Activated CD4-positive, CD25-positive, alpha-beta regulatory T cell (primary cell): ENCODE results near the gene ZBP1.

Experiments used
- DNase-seq, 4 experiments: peaks; one replicate each; lab custom pipeline; 2025; lab: John Stamatoyannopoulos, UW

The ZBP1 gene

DNA sequence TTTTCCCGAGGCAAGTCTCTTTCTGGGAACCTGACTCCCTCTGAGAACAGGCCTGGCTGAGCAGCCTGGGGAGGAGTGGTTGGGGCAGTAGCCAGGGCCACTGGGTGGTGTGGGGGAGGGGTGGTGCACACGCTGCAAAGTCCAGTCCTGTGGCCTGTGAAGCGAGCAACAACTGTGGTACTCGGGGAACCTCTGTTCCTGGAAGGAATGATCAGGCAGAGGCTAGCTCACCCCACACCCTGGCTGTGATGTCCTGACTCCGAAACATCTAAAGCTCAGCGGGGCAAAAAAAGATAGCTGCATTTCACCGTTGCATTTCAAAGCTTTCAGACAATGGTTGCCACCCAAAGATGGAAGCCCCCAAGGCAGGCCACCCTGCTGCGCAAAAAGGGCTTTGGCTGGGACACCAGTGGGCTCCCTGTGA, 33.8 kb downstream of the ZBP1 start:
- DNase-seq: no peak

DNA sequence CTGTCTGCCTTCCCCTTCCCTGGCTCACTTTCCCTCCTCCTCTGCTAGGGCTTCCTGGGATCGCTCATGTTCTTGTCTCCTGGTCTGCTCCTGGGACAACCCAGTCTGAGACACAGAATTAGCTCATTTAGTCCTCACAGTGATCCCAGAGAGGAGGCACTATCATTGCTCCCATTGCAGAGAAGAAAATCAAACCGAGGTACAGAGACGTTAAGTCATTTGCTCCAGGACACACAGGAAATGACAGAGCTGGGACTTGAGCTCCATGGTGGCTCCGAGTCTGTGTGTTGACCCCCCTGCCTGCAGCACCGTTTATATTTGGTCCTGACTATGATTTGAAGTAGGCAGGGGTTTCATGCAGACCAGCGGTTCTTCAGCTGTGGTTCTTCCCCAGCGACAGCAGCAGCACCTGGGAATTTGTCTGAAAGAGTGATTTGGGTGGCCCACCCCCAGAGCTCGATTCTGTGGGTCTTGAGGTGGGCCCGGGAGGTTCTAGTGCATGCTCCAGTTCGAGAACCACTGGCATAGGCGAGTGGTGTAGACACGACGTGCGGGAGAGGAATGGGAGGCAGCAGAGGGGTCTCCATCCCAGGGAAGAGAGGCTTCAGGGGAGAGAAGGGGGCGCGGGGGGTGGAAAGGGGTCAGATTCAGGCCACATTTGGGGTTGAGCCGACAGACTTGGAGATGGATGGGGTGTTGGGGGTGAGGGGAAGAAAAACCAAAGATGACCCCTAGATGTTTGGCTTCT, 34.6 kb downstream of the ZBP1 start:
- no peak for DNase-seq

DNA sequence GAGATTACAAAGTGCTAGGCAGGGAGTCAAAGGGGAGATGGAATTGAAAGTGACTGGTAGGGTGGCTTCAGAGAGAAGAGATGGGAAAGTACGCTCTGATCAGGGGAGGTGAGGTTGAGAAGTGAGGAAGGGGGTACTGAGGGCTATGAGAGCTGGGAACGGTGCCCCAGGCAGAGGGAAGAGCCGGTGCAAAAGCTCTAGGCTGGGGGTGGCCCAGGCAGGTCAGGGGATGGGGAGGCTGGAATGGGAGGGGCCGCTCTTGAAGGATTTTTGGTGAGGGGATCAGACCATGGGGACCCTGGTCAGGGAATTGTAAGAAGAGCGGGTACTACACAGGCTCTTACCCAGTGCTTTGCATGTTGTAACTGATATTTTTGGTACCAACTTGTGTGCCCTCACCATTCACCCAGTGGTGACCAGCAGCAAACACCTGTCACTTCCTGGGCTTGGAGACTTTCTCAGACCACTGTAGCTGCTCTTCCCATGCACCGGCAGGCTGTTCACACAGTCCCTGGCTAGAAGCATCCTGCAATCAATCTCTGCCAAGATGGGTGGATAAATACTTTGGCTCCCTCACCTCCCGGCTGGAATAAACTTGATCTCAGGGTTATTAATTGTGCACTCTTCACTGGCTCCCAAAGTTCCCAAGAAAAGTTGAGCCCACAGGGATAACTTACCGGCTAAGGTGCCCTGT, 35.3 kb downstream of the ZBP1 start:
- DNase-seq: no peak

DNA sequence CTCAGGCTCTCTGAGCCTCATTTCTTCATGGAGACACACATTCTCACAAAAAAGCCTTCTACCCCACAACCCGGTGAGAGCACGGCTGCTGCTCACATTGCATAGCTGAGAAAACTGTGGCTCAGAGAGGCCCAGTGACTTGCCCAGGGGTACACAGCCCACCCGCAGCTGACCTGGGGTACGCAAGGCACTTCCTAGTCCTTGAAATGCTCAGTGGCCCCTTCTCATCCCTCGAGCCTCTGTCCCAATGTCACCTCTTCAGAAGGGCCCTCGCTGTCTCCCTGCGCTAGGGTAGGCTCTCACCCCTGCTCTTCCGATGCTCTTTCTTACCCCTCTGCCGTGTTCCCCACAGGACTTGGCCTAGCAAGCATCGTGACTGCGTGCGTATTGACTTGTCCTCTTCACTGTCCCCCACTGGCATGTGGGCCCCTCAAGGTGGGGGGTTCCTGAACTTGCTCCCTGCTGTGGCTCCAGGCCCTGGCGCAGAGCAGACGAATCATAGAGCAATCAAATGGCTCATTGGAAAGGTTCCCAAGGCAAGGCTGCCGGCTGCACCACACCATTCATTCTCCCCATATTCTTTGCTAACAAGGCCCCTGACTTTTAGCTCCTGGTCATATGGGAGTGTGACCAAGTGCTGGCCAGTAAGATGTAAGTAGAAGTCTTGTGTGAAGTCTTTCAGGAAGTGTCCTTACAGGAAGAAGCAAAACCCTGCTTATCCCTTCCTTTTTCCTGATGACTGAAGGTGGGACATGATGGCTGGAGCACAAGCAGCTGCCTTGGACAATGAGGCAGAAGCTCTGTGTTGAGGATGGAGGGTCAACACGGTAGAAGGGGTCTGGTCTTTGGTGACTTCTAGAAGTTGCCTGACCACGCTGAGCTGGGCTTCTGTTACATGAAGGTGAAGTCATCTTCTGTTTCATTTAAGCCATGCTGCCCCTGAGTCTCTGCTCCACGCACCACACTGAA, 36.7 kb downstream of the ZBP1 start:
- no peak for DNase-seq

DNA sequence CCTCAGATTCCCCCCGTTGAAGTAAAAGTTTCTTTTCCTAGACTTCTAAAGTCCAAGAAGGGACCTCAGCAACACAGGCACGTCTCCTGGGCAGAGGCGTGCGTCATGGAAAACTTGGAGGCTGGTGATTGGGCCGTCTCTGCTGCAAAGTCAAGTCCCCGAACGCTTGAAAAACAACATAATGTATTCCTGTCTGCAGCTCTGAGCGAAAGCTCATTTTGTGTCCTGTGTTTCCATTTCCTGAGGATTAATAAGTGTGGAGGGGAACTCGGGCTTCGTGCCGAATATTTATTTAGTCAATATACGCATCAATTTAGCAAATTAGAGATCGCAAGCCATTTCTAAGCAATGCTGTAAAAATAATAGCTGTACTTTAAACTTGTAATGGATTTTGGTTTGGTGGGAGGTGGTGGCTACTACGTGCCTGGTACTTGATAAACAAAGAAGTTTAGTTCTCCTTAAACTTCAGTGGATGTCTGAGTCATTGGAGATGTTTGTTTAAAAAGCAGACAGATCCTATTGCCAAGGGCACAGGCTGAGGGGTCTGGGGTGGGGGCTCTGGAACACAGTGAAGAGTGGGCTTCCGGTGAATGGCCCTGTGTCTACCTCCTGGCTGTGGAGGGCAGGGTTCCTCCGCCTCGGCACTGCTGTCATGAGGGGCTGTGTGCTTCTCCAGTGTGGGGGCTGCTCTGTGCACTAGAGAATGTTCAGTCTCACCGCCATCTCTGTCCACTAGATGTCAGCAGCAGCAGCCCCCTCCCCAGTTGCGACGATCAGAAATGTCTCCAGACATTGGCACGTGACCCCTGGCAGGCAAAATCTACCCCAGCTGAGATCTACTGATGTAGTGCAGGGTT, 37.6 kb downstream of the ZBP1 start:
- DNase-seq: no peak

DNA sequence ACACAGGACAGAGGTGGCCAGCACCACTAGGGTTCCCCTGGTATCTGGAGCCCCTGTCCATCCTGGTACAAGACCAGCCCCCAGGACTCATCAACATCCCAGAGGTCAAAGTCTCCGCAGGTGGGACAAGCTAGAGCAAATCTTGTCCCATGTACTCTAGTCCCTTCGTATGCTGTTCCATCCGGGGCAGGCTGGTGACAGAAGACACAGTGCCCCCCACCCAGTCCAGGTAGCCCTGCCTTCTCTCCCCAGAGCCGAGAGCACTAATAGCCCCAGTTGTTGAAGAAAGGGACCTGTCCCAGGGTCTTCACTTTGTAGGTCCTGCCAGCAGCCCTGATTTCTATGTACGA, 38.2 kb downstream of the ZBP1 start:
- no peak for DNase-seq

DNA sequence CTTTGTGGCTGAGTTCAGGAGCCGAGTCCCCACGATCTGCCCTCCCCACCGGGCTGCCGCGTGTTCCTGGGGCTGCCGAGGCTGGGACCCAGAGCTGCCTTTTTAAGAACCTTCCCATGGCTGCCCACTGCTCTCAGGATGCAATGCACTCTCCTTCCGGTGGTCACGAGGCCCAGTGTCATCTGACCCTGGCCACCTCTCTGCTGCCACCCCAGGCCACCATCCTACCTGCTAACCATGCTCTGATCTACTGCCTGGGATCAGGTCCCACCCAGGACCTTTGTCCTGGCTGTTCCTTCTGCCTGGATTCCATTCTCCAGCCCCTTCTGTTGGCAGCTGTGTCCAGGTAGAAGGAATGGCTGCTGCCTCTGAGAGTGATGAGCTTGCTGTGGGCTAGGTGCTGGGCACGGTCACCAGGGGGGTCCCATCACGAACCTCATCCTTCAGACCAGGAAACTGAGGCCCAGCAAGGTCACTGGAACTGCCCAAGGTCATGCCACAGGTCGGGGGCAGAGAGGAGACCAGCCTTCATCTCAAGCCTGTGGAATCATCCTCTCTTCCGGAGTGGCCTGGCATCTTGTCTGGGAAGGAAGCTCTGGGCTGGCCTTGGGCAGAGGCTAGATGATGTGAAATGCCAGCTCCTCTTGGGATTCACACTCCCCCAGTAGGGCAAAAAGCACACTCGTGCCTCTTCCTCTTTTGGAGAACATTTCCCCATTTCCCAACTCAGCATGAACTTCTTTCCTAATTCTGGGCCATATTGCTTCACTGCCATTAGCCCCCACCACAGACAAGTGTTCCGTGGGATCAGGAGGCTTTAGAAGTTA, 38.8 kb downstream of the ZBP1 start:
- no peak for DNase-seq

DNA sequence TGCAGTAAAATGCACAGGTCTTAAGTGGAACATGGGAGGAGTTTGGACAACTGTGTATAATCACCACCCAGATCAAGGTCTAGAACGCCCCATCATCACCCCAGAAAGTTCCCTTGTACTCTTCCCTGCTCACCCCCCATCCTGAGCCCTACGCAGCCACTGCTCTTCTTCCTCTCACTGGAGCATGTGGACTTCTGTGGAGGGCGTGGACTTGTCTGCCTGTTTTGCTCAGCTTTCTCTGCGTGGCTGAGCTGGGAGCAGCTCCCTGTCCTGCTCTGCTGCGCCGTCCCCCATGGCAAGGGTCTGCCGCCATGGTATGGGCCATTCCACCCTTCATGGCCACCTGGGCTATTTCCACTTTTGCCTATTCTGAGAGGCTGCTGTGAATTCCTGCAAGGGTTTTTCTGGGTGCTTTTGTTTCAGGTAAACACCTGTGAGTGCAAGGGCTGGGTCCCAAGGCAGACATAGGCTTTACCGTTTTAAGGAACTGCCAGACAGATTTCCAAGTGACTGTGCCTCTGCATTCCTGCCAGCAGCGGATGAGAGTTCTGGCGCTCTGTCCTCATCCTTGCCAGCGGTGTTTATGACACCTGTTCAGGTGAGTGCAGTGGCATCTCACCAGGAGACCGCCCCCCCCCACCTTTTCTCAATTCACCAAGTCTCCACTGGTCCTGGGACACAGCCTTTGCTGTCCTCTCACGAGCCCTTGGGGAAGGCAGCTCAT, 39.6 kb downstream of the ZBP1 start:
- DNase-seq: no peak

DNA sequence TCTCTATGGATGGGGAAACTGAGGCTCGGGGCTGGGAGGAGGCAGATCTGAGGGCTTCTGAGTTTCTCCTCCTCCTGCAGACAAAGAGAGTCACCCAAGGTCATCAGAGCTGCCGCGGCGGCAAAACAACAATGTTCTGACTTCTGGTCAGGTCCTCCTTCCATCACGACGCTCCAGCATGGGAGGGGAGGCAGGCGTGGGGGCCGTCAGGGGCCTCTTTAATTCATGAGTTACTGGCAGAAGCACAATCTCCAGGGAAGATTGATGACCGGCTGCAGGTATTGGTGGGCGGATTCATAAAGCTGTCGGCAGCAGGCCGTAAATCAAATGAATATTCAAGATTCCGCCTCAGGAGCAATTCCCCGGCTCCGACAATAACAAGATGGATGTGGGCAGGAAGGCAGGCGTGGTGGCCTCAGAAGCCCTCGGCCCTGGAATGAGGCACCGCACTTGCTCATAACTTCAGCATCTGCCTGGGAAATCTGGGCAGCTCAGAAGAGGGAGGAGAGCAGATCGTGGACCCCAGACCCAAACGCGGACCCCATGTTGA, 40.3 kb downstream of the ZBP1 start:
- DNase-seq: no peak

DNA sequence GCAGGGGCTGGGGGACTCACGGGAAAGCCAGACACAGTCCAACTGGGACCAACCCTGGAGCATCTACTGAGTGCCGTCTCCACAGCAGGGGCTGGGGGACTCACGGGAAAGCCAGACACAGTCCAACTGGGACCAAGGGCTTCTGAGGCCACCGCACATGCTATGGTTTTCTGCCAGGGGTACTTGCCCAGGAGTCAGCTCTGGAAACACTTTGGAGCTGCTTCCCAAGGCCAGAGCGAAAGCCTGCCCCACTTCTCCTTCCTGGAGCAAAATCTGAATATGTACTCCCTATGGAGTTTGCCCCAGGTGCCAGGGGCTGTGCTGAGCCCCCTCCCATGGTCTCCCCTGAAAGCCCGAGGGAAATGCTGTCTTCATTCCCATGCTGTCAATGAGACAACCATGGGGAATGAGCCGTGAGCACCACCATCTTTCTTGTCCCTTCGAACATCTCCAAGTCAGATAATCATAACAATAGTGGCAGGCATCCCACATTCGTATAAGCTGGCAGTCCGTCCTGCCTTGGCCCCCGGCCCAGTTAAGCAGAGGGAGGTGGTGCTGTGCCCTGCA, 40.8 kb downstream of the ZBP1 start:
- no peak for DNase-seq

DNA sequence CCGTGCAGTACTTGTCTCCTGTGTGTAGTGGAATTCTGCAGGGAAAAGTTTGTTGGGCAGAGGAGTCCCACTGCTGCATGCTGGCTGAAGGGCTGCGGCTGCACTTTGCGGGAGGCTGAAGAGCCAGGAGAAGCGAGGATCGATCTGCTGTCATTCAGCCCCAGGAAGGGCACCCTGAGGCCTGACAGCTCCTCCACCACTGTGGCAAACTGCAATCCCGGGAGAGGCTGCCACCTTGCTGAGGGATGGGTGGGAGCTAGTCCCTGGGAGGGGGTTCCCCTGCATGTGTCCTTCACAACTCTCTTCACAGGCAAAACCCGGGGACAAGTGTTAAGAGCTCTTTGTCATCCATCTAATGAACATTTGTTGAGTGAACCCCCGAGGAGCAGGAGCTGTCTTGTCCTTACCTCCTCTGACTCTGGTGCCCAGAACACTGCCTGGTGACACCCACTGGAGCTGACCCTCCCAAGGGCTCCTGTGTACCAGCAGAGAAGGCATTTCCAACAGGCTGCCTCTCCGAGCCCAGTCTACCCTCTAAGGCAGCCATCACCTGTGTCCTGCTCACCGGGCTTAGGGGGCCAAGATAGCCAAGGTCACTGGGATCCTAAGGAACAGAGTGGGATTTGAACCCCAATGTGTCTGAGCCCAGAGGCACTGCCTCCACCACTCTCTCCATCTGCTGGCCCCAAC, 41.6 kb downstream of the ZBP1 start:
- no peak for DNase-seq

DNA sequence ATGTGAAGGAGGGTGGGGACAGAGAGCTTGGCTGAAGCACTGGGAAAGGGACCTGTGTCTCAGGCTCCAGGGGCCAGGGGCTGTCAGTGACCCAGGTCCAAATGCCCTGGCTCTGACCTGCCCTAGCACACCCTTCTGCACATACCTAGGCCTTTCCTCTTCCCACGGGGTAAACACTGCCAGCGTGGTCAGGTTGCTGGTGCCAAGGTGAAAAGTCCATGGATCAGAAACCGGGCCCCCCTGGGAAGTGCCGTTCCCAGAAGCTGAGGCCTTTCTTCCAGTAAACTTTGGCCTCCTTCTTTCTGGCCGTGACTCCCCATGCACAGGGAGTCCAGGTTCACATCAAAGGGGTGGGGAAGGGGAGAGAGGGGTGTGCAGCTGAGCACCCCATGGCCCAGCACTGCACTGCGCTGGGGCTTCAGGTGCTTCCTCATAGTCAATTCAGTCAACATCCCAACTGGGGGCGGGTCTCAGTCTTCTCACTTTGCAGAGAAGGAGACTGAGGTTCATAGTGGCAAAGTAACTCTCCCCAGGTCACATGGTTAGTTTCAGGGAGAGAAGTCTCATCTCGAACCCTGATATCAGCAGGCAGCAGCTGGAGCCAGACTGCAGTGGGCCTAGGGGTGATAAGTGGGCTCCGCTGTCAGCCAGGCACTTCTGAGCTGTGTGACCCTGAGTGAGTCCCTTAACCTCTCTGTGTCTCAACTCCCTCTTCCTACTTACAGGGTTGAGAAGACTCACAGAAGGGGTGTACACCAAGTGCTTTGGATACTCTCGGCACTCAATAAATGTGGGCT, 42.3 kb downstream of the ZBP1 start:
- no peak for DNase-seq

DNA sequence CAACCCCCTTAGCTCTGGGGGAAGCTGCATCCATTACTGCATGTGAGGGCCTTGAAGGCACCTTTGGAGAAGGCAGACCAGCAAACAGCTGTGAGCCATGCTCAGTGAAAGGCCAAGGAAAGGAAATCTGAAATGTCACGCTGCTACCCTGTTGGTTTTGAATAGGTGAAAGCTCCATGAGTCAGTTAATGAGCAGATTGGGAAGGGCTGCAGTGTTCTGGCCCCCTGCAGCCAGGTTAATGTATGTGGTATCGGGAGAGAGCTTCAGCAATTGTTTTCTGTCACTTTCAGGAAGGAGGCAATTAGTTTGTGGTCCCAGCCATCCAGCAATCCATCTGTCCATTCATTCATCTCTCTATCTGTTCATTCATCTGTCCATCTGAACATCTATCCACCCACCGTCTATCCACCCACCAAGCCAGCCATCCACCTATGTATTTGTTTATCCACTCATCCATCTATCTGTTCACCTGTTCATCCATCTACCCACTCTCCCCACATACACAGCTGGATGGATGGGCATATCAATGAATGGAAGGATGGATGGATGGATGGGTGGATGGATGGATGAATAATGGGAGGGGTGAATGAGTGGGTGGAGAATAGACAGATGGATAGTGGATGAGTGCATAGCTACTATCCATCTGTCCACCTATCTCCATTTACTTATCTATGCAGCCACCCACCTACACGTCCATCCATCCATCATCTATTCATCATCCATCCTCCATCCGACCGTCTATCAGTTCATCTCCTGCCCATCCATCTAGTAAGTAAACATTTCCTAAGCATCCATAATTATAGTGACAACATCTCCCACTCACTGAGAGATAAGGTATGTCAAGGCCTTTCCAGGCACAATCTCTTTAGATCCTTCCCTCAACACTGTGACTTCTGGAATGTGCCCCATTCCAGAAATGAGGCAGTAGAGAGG, 43.3 kb downstream of the ZBP1 start:
- DNase-seq: no peak

DNA sequence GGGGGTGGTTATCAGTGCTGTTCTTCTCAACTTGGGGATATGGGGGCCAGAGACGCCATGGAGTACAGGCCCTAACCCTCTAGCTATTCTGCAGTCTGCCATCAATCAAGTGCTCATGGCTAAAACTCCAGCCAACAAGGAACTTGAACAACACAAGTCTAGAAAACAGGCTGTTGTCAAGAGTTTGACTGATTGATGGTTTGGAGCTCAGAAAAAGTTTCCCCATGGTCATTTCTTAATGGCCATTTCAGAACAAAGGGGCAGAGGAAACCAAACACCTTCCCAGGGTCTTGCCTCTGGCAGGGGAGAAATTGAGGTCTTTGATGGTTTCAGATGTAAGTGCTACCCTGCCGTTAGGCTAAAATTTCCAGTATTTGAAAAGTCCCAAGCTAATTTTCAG, 44.2 kb downstream of the ZBP1 start:
- DNase-seq: no peak

DNA sequence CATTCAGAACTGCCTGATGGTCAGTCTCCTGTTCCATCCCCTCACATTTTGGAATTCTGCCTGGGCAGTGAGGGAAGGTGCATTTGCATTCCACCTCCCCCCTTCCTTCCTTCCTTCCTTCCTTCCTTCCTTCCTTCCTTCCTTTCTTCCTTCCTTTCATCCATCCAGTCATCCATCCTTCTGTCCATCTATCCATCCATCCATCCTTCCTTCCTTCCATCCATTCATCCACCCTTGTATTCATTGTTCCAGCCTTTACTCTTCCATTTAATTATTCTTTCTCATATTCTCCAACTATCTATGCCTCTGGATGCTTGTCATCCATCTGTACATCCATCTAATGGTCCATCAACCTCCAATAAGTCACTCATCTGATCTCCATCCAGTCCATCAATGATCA, 45.3 kb downstream of the ZBP1 start:
- no peak for DNase-seq

DNA sequence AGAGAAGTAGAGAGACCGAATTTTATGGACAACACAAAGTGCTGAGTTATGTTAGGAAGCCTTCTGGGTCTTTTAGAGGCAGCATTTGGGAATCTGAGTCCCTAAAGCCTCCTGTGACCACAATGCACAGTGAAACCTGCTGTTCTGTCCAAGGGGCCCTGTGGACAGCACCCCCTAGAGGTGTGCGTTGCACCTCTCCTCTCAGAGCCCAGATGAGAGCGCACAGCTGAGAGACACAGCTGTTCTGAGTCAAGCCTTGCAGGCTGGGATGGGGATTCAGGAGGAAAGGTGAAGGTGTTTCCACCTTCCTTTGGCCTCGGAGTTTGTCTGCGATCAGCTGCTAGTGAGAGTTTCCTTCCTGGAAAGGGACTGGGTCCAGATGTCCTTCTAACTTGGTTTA, 46.3 kb downstream of the ZBP1 start:
- no peak for DNase-seq

DNA sequence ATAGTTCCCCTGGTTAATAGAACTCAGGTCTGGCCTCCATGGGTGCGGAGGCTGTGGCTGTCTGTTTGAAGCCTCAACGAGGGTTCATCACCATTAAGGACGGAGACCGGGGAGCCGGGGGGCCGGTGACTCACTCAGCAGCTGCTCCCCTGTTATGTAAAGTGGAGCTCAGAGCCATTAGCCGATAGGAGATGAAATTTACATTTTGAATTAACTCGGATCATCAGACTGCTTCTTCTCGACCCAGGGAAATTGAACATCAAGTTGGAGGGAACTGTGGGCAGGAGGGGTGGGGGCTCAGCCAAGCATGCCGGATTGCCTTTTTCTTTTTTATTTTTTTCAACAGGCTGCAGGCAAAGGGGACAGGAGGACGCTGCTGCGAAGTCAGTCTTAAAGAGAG, 47.0 kb downstream of the ZBP1 start:
- DNase-seq: no peak
